GM19240 (cell line): ENCODE results near the gene IFITM10.
A peak's percentile ranks its signal among the peaks of the same experiment; 100 is the strongest.

Experiments
- DNase-seq: peaks from one replicate; pipeline ENCODE4 v3.0.0; 2011; ENCODE audit warnings: low spot score; ENCODE audit not compliant: insufficient read length

Gene IFITM10

GRCh38 chr11:1763796-1764661, 13.6 kb upstream of the IFITM10 start, which contains the start of gene CTSD:
TSS of gene CTSD (minus strand) at chr11:1763927. CDS start at chr11:1763859, 68 bp downstream.
- peak; percentile 99 for DNase-seq

GRCh38 chr11:1763336-1763795, 13.0 kb upstream of the IFITM10 start:
- no peak for DNase-seq

- DNase-seq, result no peak
Measured at GRCh38 chr11:1762537-1763302, 12.3 kb upstream of the IFITM10 start.

- no peak for DNase-seq
Measured at GRCh38 chr11:1761857-1762536, 11.6 kb upstream of the IFITM10 start.

GRCh38 chr11:1761110-1761856, 10.9 kb upstream of the IFITM10 start:
- DNase-seq, result no peak

GRCh38 chr11:1760351-1761109, 10.1 kb upstream of the IFITM10 start:
- DNase-seq, result no peak

- DNase-seq, result no peak
Measured at GRCh38 chr11:1759851-1760220, 9.4 kb upstream of the IFITM10 start.

GRCh38 chr11:1759151-1759850, 8.9 kb upstream of the IFITM10 start:
- DNase-seq, result no peak

- DNase-seq, result no peak
Measured at GRCh38 chr11:1758611-1759150, 8.3 kb upstream of the IFITM10 start.

- no peak for DNase-seq
Measured at GRCh38 chr11:1757861-1758610, 7.6 kb upstream of the IFITM10 start.

- DNase-seq, result no peak
Measured at GRCh38 chr11:1756791-1757771, 6.7 kb upstream of the IFITM10 start.

GRCh38 chr11:1755692-1756561, 5.5 kb upstream of the IFITM10 start:
- DNase-seq, result no peak

GRCh38 chr11:1755344-1755691, 4.9 kb upstream of the IFITM10 start:
- DNase-seq, result no peak

- DNase-seq, result no peak
Measured at GRCh38 chr11:1754376-1755150, 4.2 kb upstream of the IFITM10 start.

- no peak for DNase-seq
Measured at GRCh38 chr11:1753929-1754305, 3.5 kb upstream of the IFITM10 start.
